ENCODE measurements around the gene NLRP10. TPM values are rescaled to one million over a fixed set of nuclear protein-coding genes. Genes with fewer than 3 reads are reported as not detected.

Gene NLRP10, protein sequence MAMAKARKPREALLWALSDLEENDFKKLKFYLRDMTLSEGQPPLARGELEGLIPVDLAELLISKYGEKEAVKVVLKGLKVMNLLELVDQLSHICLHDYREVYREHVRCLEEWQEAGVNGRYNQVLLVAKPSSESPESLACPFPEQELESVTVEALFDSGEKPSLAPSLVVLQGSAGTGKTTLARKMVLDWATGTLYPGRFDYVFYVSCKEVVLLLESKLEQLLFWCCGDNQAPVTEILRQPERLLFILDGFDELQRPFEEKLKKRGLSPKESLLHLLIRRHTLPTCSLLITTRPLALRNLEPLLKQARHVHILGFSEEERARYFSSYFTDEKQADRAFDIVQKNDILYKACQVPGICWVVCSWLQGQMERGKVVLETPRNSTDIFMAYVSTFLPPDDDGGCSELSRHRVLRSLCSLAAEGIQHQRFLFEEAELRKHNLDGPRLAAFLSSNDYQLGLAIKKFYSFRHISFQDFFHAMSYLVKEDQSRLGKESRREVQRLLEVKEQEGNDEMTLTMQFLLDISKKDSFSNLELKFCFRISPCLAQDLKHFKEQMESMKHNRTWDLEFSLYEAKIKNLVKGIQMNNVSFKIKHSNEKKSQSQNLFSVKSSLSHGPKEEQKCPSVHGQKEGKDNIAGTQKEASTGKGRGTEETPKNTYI
- total RNA-seq: not detected in 2 replicates

DNA sequence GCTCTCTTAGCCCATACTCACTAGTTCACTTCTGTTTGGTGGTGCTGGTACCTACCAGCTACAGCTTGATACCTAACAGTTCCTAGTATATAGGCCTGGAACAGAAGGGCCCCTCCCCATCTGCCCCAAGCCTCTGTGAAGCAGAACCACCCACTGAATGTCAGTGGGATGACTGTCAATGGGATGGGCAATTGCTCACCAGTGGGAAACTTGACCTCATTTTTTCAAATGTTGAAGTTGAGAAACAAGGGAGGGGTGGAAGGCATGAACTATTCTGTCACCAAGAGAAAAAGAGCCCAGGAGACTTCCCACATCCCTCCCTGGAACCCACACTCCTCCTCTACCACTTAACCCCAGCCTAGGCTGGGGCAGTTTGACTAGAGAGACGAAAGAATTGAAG is at the start of gene NLRP10:
Gene NLRP10 (minus strand): TSS at position 62 of the 400 bp plus-strand sequence. CDS start 1,952 bp downstream, outside the sequence.

DNA sequence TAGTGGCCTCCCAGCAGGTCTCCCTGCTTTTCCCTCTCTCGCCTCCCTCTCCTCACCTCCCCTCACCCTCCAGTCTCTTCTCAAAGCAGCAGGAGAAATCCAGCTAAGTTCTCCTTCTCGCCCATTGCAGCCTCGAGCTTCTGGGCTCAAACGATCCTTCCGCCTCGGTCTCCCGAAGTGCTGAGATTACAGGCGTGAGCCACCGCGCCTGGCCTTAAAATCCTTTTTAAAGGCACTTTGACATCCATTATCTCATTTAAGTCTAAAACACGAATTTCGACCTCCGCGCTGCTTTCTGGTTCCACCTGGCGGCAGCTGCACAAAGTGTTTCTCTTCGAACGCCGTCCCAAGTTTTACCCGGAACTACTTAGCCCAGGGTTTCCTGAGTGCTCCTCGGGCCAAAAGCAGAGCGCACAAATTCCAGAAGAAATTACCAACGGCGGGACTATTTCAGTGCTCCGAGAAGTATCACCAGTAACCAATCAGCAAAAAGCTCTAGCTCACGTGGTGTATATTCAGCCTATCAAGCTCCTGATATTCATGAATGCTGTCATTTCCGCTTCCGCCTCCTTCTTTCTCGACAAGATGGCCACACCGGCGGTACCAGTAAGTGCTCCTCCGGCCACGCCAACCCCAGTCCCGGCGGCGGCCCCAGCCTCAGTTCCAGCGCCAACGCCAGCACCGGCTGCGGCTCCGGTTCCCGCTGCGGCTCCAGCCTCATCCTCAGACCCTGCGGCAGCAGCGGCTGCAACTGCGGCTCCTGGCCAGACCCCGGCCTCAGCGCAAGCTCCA is 21.7 kb upstream of the NLRP10 start, which contains the start of gene EIF3F:
Gene EIF3F (plus strand): TSS at position 570 of the 792 bp plus-strand sequence. CDS start 16 bp downstream, at position 586.

DNA sequence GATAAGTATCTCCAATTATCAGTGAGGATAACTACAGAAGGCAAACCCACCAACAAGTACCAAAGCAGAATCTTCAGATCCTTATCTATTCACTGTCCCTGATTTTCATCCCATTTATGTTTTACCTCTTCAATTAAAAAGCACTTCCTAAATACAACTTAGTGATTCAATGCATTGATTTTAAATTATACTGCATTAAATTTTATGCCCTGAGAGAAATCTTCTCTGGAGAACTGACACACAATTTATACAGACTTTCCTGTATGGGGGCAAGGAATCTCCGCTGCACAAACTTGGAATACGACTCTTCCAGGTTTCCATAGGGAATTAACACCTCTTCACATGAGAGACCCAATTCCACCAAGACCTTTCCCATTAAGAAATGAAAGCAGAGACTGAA is 23.6 kb downstream of the NLRP10 start, which contains the start of gene OR10A3:
Gene OR10A3 (minus strand): TSS at position 101 of the 400 bp plus-strand sequence. CDS start 2,188 bp downstream, outside the sequence.

DNA sequence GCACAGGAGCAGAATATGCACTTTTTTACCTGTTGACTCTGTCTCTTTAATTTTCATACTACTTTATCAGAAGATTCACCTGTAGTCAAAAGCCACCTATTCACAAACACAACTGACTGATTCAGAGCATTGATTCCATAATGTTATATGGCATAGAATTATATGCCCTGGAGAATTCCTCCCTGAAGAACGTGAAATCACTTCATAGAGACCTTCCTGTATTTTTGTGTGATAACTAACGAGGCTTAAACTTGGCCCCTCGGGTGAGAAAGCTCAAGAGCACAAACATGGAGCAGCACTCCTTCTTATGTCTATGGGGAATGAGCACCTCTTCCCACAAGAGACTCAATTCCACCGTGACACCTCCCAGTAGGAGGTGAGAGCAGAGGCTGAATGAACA is 34.1 kb downstream of the NLRP10 start, which contains the start of gene OR10A6:
Gene OR10A6 (minus strand): TSS at position 101 of the 400 bp plus-strand sequence. CDS start 2,606 bp downstream, outside the sequence.

Other genes starting within 250 kb of the NLRP10 start
- not detected in 2 replicates for gene OR5P2, start 168.5 kb downstream of the NLRP10 start, total RNA-seq
- gene OR5P3, start 134.6 kb downstream of the NLRP10 start, total RNA-seq: not detected in 2 replicates
- not detected in 2 replicates for gene OR10A6, start 34.2 kb downstream of the NLRP10 start, total RNA-seq
- not detected in 2 replicates for gene OR10A3, start 23.7 kb downstream of the NLRP10 start, total RNA-seq
- gene EIF3F, start 21.9 kb upstream of the NLRP10 start, total RNA-seq: 282 and 303 TPM in 2 replicates
- gene TUB, start 115.8 kb upstream of the NLRP10 start, total RNA-seq: 6.3 and 7.2 TPM in 2 replicates
- not detected in 2 replicates for gene RIC3, start 203.6 kb upstream of the NLRP10 start, total RNA-seq

Measured in cardiac atrium fibroblast (primary cell).